Measurements from ENCODE around the gene GGACT. TPM values are rescaled to one million over a fixed set of nuclear protein-coding genes. Genes with fewer than 3 reads are reported as not detected.

The GGACT gene
- total RNA-seq, 1 experiment from 2014 or later, result 1.8 TPM

- DNase-seq (ENCODE audit: low spot score), result no peak
These were observed 39.3 kb downstream of the GGACT start for GRCh38 chr13:100549316-100549715.

GRCh38 chr13:100547791-100548201 lies 40.8 kb downstream of the GGACT start:
- no peak for DNase-seq (ENCODE audit: low spot score)

GRCh38 chr13:100546713-100547405 lies 41.7 kb downstream of the GGACT start:
- no peak for DNase-seq (ENCODE audit: low spot score)

- DNase-seq (ENCODE audit: low spot score), result no peak
These were observed 42.9 kb downstream of the GGACT start for GRCh38 chr13:100545684-100546061.

- no peak for DNase-seq (ENCODE audit: low spot score)
These were observed 43.5 kb downstream of the GGACT start for GRCh38 chr13:100544866-100545683.

- DNase-seq (ENCODE audit: low spot score), result no peak
These were observed 44.6 kb downstream of the GGACT start for GRCh38 chr13:100543872-100544602.

GRCh38 chr13:100542826-100543156 lies 45.8 kb downstream of the GGACT start:
- DNase-seq (ENCODE audit: low spot score), result peak; percentile 58

- DNase-seq (ENCODE audit: low spot score), result no peak
These were observed 46.4 kb downstream of the GGACT start for GRCh38 chr13:100541897-100542825.

GRCh38 chr13:100540621-100541020 lies 48.0 kb downstream of the GGACT start:
- no peak for DNase-seq (ENCODE audit: low spot score)

GRCh38 chr13:100537951-100538462 lies 50.6 kb downstream of the GGACT start:
- DNase-seq (ENCODE audit: low spot score), result no peak

GRCh38 chr13:100537486-100537885 lies 51.1 kb downstream of the GGACT start:
- DNase-seq (ENCODE audit: low spot score), result no peak

- DNase-seq (ENCODE audit: low spot score), result no peak
These were observed 51.9 kb downstream of the GGACT start for GRCh38 chr13:100536643-100537180.

- DNase-seq (ENCODE audit: low spot score), result no peak
These were observed 53.0 kb downstream of the GGACT start for GRCh38 chr13:100535426-100536135.

GRCh38 chr13:100534911-100535310 lies 53.7 kb downstream of the GGACT start:
- DNase-seq (ENCODE audit: low spot score), result no peak

GRCh38 chr13:100534147-100534843 lies 54.3 kb downstream of the GGACT start:
- no peak for DNase-seq (ENCODE audit: low spot score)

GRCh38 chr13:100533588-100534041 lies 55.0 kb downstream of the GGACT start:
- no peak for DNase-seq (ENCODE audit: low spot score)

- DNase-seq (ENCODE audit: low spot score), result no peak
These were observed 55.7 kb downstream of the GGACT start for GRCh38 chr13:100532836-100533435.

GRCh38 chr13:100532090-100532766 lies 56.4 kb downstream of the GGACT start:
- no peak for DNase-seq (ENCODE audit: low spot score)

Measured in HT-29 (cell line).